Fibroblast of mammary gland (primary cell): ENCODE measurements around the gene AIPL1.

ENCODE experiments used
- DNase-seq: peaks from one replicate; pipeline ENCODE4 v3.0.0-alpha.2; 2010; ENCODE audit warnings: low read depth
- H3K4me3 ChIP-seq: 2 replicates; pipeline ENCODE4 v1.5.1; 2011; ENCODE audit warnings: low read depth, mild to moderate bottlenecking, low read length, moderate library complexity; ENCODE audit not compliant: control insufficient read depth
- CTCF ChIP-seq: conservative IDR thresholded peaks from 2 replicates; pipeline ENCODE4 v1.5.1; 2011; ENCODE audit warnings: low read depth, low read length, inconsistent platforms; ENCODE audit not compliant: control insufficient read depth, insufficient read depth

Gene AIPL1

GRCh38 chr17:6456321-6456720, 21.4 kb upstream of the AIPL1 start:
- DNase-seq = no peak
- TF ChIP-seq CTCF = no peak
- no peak overlapping the region for H3K4me3 ChIP-seq

DNA sequence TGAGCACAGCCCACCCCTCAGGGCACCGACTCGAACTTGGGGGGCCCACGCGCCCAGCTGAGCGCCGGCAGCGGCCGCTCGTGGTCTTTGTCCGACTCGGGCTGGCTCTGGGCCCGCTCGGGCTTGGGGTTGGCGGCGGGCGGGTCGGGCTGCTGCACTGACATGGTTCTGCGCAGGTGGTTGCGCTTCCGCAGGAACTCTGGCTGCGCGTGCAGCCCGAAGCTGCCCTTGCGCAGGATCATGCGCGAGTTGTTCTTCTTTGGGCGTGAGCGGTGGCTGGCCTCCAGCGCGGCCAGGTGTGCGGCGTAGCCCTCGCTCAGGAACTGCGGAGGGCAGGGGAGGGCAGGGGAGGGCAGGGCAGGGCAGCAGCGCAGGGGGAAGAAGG, 20.4 kb upstream of the AIPL1 start:
- TF ChIP-seq CTCF = no peak
- no peak overlapping the region for H3K4me3 ChIP-seq
- peak; percentile 10 for DNase-seq

GRCh38 chr17:6454495-6455320, 19.8 kb upstream of the AIPL1 start:
- no peak for DNase-seq
- H3K4me3 ChIP-seq = no peak overlapping the region
- no peak for TF ChIP-seq CTCF

GRCh38 chr17:6453279-6454024, 18.5 kb upstream of the AIPL1 start:
- TF ChIP-seq CTCF = no peak
- no peak for DNase-seq
- H3K4me3 ChIP-seq = no peak overlapping the region

DNA sequence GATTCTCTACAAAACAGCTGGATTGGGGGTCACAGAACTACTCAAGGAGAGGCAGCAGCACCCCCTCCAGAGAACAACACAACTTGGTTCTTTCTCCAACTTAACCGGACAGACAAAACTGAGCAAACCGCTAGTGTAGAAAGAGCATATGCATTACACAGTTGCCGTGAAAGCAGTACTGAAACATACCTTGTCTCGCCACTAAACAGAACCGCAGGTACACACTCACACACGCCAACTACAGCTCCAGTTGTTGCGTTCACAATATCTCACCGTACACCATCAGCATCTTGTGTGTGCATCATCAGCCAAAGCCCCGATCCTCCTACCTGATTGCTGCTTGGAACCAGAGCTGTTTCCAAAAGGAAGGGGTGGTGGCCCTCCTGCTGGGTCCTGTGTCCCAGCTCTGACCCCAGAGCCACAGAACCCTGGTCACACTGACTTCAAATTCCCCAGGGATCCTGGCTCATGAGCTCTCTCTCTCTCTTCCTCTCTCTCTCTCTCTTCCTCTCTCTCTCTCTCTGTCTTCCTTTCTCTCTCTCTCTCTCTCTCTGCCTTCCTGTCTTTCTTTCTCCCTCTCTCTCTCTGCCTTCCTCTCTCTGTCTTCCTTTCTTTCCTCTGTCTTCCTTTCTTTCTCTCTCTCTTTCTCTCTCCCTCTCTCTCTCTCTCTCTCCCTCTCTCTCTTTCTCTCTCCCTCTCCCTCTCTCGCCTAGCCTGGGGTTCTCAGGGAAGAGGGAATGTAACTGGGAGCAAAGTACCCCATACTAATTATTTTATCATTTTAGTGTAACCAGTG, 17.7 kb upstream of the AIPL1 start:
- no peak for DNase-seq
- TF ChIP-seq CTCF = no peak
- no peak overlapping the region for H3K4me3 ChIP-seq

DNA sequence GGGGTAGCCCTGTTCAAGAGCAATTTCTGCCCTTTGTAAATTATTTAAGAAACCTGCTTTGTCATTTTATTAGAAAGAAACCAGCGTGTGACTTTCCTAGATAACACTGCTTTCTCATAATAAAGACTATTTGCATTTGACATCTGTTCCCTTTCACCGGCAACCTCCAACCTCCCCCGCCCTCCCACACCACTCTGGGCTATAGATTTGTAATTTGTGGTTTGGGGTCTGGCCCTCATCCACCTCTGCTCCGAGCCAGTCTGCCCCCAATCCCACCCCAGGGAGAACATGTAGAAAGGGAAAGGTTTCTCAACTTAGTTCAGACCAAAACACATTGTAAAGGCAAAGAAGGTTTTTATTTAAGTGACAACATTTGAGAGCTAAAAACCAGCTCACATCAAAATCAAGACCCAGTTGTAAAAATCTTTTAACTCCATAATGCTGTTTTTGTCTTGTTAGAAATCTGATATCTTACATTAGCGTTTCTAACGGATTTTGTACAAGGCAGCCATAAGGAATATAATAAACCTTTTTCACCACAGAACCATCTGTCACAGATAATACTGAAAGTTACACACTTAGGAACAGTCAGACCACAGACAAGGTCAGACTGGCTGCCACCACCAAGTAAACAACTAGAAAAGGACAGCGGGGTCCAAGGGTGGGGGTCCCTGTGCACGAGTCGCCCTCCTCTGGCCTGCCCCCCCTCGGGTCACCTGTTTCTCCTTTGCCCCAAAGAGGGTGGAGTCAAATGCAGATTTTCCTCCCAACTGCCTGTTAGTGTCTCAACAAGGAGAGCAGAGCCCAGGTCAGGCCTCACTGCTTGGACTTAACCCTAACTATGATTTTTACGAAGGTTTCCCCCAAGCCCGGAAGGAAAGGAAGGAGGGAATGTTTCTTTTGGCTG, 16.3 kb upstream of the AIPL1 start:
- no peak for TF ChIP-seq CTCF
- peak; percentile 30 for DNase-seq
- H3K4me3 ChIP-seq = no peak overlapping the region
